Measurements from ENCODE around the gene C19orf25.

GRCh38 chr19:1428738-1429391 lies 50.1 kb downstream of the C19orf25 start:
- TF ChIP-seq, protein P1, sequence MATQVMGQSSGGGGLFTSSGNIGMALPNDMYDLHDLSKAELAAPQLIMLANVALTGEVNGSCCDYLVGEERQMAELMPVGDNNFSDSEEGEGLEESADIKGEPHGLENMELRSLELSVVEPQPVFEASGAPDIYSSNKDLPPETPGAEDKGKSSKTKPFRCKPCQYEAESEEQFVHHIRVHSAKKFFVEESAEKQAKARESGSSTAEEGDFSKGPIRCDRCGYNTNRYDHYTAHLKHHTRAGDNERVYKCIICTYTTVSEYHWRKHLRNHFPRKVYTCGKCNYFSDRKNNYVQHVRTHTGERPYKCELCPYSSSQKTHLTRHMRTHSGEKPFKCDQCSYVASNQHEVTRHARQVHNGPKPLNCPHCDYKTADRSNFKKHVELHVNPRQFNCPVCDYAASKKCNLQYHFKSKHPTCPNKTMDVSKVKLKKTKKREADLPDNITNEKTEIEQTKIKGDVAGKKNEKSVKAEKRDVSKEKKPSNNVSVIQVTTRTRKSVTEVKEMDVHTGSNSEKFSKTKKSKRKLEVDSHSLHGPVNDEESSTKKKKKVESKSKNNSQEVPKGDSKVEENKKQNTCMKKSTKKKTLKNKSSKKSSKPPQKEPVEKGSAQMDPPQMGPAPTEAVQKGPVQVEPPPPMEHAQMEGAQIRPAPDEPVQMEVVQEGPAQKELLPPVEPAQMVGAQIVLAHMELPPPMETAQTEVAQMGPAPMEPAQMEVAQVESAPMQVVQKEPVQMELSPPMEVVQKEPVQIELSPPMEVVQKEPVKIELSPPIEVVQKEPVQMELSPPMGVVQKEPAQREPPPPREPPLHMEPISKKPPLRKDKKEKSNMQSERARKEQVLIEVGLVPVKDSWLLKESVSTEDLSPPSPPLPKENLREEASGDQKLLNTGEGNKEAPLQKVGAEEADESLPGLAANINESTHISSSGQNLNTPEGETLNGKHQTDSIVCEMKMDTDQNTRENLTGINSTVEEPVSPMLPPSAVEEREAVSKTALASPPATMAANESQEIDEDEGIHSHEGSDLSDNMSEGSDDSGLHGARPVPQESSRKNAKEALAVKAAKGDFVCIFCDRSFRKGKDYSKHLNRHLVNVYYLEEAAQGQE (IDR thresholded peaks at IDR 0.05; ENCODE audit: borderline replicate concordance) = no peak
- TF ChIP-seq CTCF (IDR thresholded peaks at IDR 0.05; ENCODE audit: poor library complexity, severe bottlenecking) = no peak
- no peak for TF ChIP-seq EZH2 (IDR thresholded peaks at IDR 0.05; ENCODE audit: borderline replicate concordance, insufficient read depth, low read length, poor library complexity, severe bottlenecking)
- no peak for TF ChIP-seq RAD21 (conservative IDR thresholded peaks at IDR 0.05)
- no peak for TF ChIP-seq TAF1 (IDR thresholded peaks at IDR 0.05; ENCODE audit: low read depth)
